Measurements from ENCODE around the gene CASR. TPM values are rescaled to one million over a fixed set of nuclear protein-coding genes. Genes with fewer than 3 reads are reported as not detected.
A peak's percentile ranks its signal among the peaks of the same experiment; 100 is the strongest.

The CASR gene
- polyA plus RNA-seq, 3 donors = 21.2 to 27.1 (median 24.8) TPM

DNA sequence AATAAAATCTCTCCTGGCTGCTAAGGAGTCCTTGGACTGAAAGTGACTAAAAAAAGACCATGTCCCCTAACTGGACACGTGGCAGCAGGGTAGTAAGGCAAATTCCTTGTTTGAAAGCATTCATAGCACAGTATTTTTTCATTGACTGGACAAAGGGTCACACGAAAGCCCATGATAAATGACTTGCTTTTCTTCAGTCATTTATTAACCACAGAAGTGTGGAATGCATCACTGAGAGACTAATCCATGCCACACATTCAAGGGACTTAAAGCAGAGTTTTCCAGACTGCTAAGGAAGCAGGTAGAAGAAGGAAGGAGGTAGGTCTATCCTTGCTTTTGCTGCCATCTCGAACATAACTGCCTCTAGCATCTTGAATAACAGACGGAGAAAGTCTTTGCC lies 31.2 kb downstream of the CASR start:
- DNase-seq (ENCODE audit: low read depth in 3 of 3, low spot score in 2 of 3) = peak in 2 of 3 donors; percentile 15 to 18

DNA sequence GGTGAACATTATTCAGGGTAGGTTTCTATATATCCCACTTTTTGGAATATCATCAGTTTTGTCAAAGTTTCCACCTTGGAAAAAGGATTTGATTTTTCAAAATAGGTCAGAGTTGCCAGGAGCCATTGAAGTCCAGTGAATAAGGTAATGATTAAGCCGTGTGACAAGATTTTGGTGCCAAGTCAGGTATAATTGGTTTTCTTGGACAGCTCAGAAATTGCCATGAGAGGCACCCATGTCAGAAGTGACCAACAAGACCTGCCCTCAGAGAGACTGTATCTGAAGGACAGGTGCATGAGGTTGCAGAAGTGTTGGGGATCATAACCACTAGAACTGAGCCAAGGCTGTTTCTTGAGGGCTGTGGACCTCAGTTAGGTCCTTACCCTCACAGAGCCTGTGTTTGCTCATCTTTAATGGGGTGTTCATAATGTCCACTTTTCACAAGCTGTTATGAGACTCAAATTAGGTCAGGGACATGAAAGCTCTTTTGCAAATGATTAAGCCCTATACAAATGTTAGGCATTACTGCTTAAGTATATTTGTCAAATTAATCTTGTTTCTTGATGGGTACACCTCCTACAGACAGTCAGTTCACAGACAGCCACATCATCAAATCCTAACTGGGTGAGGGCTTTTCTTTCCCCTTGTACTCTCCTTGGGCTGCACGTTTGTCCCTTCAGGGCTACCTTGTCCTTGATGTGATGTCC lies 32.3 kb downstream of the CASR start:
- DNase-seq (ENCODE audit: low read depth in 3 of 3, low spot score in 2 of 3) = no peak

DNA sequence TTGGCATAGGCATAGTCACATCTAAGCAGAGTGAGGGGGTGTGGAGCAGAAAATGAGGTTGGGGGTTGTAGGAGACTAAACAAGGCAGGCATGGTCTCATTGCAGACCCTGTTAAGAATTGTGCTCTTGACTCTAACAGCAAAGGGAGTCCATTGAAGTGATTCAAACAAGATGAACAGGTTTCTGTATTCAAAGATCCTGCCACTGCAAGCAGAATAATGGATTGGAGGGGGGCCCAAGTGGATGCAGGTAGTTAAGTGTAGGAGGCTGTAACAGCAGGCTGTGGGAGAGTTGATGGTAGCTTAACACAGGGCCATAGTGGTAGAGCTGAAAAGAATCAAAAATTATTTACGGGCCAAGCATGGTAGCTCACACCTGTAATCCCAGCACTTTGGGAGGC lies 34.4 kb downstream of the CASR start:
- DNase-seq (ENCODE audit: low read depth in 3 of 3, low spot score in 2 of 3) = no peak

DNA sequence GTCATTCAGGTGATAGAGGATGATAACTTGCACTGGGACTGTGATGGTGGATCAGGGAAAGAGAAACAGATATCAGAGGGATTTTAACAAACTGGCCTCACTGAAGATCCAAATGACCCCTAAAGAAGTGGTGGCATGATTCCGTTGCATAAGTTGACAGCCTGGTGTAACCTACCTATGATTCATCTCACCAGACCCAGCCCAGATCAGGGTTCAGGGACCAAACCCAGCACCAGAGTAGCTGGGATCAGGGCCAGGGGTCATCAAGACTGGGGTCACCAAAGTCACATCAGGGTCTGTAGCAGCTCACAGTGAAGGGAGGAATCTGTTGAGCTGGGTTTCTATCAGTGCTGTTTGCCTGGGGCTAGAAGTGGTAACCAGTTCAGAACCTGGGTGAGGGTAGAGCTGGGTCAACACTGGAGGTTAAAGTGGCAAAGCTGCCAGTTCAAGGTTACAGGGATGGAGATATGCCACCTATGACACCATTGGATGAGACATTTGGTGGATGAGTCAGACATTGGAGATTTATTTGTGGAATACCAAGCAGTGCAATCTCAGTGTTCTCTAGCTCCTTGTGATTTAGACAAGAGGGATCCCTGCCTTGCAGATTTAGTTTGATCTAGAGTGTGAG lies 35.9 kb downstream of the CASR start:
- no peak for DNase-seq (ENCODE audit: low read depth in 3 of 3, low spot score in 2 of 3)

DNA sequence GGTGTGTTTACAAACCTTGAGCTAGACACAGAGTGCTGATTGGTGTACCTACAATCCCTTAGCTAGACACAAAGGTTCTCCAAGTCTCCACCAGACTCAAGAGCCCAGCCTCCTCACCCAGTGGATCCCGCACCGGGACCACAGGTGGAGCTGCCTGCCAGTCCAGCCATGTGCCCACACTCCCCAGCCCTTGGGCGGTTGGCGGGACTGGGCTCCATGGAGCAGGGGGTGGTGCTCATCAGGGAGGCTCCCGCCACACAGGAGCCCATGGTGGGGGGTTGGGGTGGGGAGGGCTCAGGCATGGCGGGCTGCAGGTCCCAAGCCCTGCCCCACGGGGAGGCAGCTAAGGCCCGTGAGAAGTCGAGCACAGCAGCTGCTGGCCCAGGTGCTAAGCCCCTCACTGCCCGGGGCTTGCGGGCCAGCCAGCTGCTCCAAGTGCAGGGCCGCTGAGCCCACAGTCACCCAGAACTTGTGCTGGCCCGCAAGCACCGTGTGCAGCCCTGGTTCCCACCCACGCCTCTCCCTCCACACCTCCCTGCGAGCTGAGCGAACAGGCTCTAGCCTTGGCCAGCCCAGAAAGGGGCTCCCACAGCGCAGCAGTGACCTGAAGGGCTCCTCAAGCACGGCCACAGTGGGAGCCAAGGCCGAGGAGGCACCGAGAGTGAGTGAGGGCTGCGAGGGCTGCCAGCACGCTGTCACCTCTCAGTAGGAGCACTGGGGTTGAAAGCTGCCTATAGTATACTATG lies 43.7 kb downstream of the CASR start:
- DNase-seq (ENCODE audit: low read depth in 3 of 3, low spot score in 2 of 3) = no peak

DNA sequence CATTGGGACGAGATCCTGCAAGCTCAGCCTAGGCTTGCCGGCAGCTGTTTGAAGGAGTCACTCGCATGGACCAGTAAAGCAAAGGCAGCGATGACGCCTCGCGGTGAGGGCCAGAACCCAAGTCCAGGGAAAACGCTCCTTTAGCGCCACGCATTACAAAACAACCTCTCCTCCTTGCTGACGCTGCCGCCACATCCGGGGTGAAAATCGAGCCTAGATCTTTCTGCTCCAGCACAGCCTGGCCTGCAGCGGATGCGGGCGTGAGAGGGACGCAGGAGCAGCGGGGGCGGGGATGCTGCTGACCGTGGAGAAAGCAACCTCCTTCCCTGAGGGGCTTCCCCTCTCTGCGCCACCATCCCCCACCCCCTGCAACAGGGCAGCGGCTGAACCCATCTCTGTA lies 46.7 kb downstream of the CASR start:
- DNase-seq (ENCODE audit: low read depth in 3 of 3, low spot score in 2 of 3) = no peak

DNA sequence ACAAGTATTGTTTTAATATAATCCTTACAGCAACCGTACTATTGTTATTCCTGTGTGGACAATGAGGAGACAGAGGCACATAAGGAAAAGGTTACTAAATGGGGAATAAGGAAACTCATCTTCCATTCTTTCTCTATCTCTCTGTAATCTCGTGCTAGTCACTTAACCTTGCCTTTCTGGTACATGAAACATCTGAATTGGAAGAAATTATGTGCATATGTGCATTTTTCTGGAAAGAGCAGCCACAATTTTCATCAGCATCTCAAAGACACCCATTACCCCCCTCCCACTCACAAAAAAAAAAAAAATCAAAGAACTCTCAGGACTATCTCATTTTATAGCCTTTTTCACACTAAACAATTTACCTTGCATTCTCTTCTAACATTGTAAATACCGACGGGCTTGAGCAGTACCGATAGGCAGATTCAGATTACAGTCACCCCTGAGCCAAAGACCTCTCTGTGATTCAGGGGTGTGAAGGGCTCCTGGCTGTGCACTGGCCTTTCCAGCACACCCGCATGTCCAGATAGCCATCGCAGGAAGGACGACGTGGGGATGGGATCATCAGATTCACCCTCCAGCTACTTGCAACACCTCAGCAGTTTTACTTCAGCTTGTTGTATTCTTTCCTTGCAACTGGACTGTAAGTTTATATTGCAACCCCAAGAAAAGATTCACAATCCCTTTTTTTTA lies 48.1 kb downstream of the CASR start:
- DNase-seq (ENCODE audit: low read depth in 3 of 3, low spot score in 2 of 3) = no peak

DNA sequence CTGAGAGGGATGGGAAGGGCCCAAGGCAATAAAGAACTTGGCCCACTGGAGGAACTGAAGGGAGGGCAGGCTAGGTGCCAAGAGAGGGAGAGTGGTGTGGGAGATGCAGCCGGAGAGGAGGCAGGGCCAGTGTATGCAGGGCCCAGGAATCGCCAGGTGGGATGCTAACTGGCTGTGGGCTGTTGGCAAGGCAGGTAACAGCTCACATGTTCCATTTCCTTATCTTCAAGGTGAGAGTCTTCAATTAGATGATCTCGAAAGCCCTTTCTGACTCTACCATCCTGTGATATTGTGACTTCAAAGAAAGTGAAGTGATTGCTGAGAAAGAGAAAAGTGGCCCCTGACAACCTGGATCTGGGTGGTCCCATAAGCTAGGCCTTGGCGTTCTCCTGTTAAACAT lies 49.0 kb downstream of the CASR start:
- no peak for DNase-seq (ENCODE audit: low read depth in 3 of 3, low spot score in 2 of 3)

DNA sequence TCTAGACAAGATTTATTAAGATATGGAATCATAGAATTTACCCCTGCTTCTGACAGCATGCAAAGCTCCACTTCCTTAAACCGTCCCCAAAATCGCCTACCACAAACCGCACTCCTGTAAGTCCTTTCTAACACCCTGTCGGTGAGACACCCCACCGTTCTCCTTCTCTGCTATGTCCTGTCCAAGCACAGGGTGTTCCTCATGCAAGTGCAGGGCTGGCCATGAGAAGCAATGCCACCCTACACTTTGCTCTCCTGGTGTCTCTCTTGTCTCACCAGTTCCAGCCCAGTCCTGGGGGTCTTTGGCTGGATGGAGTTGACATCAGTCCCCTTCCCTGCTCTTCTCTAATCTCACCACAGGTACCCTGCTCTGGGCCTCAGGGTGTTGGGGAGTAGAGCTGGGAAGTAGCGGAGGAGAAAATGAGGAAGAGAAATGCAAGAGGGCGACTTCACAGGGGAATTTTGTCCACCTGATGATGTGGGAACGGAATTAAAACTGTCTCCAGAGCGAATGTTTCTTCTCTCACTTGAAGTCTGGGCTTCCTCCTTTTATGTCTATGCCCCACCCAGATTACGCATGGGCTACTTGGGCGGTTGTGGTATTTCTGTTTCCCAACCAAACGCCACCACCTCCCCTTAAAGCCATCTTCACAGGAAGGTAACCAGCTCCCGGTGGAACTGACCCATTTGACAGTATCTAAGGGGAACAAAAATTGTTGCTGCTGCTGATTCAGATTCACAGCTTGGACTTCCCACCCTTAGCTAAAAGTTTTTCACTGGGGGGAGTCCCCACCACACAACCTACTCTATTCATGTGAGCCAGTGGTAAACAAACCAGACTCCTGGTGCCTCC lies 49.9 kb downstream of the CASR start:
- DNase-seq (ENCODE audit: low read depth in 3 of 3, low spot score in 2 of 3) = no peak

DNA sequence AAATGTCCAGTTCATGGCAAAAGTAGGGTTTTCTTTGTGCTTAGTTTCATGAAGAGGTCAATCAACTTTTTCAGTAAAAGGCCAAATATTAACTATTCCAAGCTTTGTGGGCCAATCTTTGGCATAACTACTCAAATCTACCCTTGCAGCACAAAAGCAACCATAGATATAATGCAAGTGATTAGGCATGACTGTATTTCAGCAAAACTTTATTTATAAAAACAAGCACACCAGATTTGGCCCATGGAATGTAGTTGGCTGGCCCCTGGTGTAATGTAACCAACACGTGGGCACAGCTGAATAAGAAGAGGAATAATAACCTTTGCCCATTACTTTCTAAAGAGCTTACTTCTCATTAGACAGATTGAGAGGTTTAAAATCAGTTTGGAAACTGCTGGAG lies 50.6 kb downstream of the CASR start:
- DNase-seq (ENCODE audit: low read depth in 3 of 3, low spot score in 2 of 3) = no peak

DNA sequence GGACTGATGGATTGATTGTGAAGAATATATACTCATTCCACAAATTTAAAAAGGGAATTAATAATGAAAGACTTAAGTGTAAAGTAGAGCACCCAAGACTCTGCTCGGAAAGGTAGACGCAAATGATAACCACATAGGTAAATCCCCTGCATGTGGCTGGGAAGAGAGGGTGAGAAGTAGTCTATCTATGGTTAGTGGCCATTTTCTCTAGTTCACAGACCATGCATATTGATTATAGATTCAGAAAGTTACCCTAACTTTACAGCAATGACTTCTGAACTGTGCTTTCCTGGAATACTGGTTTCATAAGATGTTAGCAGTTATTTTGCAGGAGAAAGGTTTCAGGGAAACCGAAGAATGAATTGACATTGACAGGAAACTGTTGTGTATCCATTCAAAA lies 51.7 kb downstream of the CASR start:
- DNase-seq (ENCODE audit: low read depth in 3 of 3, low spot score in 2 of 3) = no peak

DNA sequence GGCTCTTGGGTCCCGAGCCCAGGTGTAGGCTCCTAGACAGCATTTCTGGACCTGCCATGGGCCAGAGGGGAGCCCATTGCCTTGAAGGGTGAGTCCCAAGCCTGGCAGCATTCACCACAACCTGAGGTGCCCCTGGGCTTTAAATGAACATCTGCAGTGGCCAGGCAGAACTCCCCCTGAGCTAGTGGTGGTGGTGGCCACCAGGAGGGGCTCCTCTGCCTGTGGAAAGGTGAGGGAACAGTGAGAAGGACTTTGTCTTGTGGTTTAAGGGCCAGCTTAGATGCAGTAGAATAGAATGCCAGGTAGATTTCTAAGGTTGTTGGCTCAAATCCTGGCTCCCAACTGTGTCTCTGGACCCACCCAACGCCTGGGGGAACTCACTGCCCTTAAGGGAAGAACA lies 55.6 kb downstream of the CASR start:
- DNase-seq (ENCODE audit: low read depth in 3 of 3, low spot score in 2 of 3) = no peak

DNA sequence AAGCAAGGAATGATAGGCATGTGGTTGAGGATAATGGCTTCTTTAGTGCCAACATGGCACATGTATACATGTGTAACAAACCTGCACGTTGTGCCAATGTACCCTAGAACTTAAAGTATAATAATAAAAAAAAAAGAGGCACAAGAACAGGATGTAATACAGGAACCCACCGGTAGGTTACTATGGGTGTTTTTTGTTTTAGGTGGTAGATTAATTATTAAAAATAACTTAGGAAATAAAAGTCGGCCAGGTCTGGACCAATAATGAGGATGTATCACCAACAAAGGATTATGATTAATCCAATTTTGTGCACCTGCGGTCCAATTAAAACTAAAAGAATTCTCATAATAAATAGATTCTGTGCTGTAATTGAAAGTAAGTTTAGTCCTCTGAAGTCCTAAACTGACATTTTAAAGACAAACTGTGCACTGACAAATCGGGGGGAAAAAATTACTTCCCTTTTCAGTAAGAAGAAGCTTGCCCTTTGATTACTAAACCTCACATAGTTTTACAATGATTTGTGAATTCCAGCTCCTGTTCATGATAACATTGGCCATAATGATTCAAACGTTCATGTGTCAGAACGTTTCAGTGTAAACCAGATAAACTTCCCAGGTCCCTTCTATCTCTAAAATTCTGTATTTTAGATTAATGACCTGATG lies 62.2 kb downstream of the CASR start:
- DNase-seq (ENCODE audit: low read depth in 3 of 3, low spot score in 2 of 3) = no peak

DNA sequence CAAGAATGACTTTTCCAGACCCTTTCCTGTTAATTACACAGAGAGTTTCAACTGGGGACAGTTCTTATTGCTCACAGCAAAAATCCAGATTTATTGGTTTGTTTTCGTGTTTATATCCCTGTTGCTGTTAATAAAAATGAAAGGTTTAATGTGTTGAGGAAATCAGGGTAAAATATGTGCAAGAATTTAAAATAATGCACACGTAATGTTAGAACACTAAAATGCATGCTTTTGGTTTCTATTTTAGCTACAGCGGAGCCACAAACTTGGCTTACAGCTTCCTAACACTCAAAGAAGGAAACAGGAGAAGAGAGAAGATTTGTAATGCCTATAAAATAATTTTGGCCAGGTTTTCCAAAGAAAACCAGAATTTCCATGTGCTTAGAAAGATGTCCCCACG lies 62.7 kb downstream of the CASR start:
- no peak for DNase-seq (ENCODE audit: low read depth in 3 of 3, low spot score in 2 of 3)

DNA sequence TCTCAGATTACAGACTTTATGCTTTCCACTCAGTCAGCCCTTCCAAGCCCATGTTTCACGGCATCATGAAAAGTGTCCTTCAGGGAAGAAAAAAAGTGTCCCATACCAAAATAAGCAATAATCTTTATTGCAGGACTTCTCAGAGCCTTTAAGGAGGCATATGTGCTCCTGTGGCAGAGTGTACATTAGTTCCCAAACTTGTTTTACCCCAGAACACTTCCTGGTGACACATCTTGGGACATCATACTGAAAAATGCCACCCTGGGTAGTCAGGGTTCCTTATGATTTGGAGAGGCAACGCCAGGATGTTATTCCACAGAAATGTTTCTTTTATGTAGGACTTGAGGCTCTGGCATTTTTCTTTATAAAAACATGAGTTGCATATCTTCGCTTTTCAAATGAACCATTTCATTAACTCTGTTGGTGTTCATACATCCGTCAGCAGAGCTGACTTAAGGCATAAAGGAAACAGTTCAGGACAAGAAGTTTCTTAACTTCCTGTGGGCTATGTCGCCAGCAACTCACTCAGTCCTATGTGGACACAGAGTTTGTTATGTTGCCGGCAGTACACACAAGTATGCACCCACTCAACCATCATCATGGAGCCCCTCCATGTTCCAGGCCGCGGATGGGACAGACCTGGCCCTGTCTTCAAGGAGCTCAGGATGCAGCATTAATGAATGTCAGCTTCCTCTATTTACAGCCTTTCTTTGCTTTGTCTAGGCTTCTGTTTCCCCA lies 63.8 kb downstream of the CASR start:
- no peak for DNase-seq (ENCODE audit: low read depth in 3 of 3, low spot score in 2 of 3)

DNA sequence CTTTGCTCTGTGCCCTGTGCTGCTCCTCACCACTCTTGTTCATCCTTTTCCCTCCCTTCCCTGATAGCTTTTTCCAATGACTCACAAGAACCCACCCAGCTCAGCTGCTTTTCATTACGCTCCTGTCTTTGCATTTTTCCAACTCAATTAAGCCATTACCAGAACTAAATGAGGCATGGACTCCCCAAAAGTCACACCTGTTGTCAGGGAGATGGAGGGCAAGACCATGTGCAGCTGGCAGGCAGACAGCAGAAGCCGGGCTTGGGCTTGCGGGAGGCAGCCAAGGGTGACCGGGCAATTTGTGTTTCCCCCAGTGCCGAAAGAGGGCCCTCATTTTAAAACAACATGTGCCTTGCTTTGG lies 64.3 kb downstream of the CASR start:
- peak in 1 of 3 donors; percentile 25 for DNase-seq (ENCODE audit: low read depth in 3 of 3, low spot score in 2 of 3)

DNA sequence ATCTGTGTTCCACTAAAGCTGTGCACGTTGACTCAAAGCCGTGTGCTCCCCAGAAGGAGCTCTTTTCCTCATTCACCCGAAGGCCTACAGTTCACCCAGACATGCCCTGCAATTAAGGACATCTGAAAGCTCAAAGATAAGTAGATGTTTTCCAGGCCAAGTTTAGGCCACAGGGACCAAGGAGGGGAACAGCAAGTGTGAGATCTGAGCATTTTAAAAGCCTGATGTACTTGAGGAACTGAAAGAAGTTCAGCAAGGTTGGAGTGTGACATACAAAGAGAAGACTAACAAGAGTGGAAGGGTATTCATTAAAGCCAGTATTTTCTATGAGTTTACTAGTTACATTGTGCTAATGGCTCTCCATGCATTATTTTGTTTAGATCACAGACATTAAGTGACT lies 68.0 kb downstream of the CASR start:
- DNase-seq (ENCODE audit: low read depth in 3 of 3, low spot score in 2 of 3) = no peak

DNA sequence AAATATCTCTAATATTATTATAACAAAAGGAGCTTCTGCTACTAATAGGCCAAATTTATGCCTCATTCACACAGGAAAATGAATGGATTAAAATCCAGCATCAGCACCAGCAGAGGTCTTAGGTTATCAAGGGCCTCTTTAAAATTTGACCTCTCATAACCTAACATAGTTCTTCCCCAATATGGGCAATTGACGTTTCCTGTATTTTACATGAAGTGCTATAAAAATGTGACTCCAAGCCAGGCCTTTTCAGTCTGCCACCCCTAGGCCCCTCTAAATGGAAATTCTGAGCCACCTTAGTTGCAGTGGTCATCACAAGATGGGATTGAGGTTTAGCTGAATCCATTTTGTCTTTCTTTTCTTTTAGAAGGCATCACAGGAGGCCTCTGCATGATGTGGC lies 70.1 kb downstream of the CASR start:
- no peak for DNase-seq (ENCODE audit: low read depth in 3 of 3, low spot score in 2 of 3)

DNA sequence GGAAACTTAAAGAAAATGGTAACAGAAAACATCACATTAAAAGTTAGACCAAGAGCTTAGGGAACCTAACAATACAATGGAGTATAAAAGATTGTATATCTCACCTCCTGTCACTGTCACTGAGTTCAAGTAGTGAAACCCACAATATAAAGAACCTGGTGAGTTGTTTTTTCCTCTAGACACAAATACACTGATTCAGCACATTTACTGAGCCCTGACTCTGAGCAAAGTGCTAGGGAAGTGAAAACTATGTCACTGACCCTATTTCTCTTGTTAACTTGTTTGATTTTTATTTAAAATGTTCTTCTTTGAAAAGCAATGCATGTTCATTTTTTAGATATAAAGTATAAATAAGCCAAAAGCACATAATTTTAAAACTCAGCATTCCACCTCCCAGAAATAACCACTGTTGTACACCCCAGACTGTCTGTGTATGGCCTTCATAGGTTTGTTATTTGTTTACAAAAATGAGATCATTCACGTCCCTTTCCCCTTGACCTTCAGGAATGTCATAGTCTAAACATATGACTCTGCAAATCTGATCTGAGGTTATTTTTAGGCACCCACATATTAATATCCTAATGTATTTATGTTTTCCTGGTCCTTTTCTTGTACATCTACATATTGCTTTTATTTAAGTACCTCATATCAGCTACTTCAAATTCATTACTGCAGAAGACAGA lies 72.4 kb downstream of the CASR start:
- DNase-seq (ENCODE audit: low read depth in 3 of 3, low spot score in 2 of 3) = no peak

Measured in right renal cortex interstitium (tissue), 3 donors.